GM21447 (cell line): ENCODE measurements around the gene SKAP1.
"Not testable (repeated sequence)": the region's sequence is repeated elsewhere in the genome, so short reads cannot be mapped to it uniquely, and the experiment has no call there.

ENCODE experiments used
- ATAC-seq: cut with Tn5 transposase; IDR thresholded peaks from one replicate; pipeline ENCODE4 v1.9.1; 2021; ENCODE audit not compliant: unreplicated experiment

Gene SKAP1

DNA sequence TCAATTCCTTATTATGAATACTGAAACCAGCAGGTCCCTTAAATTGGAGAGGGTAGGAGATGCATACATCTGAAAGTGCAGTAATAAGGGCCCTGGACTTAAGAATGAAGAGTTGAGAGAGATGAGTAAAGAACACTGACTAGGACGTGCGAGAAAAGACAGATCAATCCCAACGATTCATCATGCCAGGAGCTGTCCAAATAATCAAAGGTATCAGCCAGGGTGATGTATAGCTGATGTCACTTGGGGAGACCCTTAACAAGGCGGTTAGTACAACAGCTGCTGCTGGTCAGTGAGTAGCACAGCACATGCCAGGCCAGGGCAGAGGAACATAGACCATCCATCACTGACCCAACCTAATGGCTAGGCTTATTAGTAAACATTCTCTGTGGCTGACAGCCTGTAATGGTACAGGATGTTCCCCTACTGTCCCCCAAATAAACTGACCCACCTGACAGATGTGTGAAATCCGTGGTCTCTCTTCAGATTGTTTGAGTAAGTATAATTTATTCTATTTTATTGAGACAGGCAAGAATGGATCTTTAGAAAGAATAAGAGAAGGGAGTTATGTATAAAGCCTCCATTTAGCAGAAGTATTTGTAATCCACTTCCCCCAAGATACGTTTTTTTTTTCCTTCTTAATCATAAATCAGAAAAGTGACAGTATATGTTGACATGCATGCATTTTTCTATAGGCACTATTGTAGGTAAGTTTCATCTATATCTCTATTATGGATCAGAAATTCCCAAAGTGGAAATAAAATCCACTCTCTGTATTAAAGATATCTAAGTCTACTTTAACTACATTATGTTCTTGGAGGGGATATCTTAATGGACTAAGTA lies 204.1 kb downstream of the SKAP1 start:
- no peak for ATAC-seq

DNA sequence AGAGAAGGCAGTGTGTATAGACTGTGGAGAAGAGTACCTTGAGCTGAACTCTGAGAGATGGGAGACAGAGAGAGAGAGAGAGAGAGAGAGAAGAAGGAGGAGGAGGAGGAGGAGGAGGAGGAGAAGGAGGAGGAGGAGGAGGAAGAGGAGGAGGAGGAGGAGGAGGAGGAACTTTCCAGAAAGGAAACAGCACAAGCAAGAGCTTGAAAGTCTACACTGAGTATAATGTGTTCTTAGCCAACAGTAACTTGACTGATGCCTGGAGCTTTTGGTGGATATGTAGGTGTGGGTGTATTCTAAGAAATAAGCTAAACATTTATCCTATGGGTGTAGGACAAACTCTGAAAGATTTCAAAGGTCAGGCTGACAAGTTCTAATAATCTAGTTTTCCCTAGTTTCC lies 206.1 kb downstream of the SKAP1 start:
- ATAC-seq, result no peak

DNA sequence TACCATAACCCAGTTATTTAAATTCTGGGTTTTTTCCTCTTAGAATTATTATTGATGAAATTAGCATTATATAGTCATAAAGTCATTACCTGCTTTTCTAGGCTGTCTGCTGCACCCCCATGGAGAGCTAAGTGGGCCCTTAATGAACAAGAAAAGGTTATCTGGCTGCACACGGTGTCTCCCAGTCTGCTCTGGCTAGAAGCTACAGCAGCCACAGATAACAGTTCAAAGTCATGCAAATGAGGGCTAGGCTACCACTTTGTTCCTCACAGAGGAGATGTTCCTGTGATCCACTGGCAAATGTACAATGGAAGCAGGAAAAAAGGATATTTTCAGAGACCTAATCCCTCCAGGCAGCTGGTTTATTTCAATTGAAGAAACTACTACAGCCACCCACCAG lies 210.4 kb downstream of the SKAP1 start:
- ATAC-seq, result no peak

DNA sequence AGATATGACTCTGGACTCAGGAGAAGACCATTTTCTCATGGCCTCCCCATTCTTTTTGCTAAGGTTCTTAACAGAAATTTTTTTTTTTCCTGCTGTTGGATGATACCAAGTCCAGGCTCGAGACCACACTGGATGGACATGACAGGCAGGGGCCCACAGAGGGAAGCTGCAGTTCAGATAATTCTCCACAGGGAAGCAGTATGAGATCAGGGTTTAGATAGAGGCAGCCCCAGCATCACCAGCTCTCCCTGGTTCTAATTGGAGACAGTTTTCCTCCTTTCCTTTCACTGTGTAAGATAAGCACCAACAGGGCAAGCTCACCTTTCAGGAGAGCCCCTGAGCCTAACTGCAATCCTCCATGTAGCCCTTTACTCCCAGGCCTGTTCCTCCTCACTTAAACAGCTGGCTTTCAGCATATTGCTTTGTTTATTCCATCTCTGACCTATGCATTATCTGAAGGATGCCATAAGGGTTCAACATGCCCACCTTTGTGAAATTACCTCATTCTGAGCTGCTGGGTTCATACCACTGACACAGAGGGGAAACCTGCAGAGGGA lies 214.4 kb downstream of the SKAP1 start:
- no peak for ATAC-seq

DNA sequence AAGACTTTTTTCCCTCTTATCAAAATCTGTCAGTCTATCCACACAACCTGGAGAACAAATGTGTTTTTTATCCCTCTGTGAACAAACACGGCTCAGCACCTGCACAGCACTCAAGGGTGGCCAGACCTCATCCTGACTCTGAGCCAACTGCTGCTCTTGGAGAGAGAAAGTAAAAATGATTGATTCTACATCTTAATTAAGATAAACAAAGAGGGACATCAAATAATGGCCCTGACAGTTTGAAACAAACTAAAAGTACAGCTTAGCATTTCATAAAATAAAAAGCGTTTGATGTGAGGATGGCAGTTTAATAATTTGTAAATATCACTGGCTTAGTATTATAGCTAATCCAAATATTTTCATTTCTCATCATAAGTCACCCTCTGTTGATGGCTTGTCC lies 216.2 kb downstream of the SKAP1 start:
- ATAC-seq, result no peak

DNA sequence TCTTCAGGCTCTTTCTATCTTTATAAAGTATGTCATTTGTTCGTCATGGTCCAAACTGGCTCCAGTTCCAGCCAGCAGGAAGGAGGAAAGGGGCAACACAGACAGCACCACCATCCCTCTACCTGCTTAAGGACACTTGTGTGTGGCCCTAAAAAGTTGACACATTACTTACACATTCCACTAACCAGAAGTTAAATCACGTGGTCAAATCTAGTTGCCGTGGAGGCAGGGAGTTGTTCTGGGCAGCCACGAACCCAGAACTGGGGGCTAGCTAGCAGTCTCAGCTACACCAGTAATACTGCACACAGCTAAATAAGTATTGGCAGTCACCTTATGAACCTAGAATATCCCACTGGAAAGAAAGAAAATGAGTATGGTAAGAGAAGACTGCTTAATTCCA lies 218.2 kb downstream of the SKAP1 start:
- ATAC-seq, result no peak

DNA sequence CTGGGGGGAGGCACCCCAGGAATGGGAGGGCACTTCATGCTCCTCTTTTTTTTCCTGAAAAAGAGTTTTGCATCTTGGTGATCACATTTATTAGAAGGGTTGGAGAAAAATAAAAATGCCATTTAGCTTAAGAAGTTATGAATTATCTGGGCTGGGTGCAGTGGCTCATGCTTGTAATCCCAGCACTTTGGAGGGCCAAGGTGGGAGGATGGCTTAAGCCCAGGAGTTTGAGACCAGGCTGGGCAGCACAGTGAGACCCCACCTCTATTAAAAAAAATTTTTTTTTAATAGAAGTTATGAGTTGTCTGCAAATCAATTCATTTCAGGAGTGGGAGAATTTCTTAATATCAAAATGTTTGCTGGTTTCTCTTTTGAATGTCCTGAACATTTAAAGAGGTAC lies 219.0 kb downstream of the SKAP1 start:
- ATAC-seq, result no peak

DNA sequence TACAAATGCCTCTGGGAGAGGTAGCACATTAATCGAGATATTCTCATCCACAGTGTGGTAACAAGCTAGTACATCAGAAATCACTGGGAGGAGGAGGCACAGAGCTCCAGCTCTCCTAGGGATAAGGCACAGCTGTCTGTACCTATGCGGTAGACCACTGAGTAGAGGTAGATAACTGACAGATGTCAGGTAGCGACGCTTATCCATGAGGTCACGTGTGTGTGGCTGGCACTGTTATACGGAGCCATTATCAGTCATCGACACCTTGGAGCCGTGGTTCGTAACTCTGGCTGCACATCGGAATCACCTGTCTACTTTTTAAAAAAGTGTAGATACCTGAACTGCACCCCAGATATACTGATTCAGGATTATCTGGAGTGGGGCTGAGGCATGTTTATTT lies 220.0 kb downstream of the SKAP1 start:
- ATAC-seq, result no peak

DNA sequence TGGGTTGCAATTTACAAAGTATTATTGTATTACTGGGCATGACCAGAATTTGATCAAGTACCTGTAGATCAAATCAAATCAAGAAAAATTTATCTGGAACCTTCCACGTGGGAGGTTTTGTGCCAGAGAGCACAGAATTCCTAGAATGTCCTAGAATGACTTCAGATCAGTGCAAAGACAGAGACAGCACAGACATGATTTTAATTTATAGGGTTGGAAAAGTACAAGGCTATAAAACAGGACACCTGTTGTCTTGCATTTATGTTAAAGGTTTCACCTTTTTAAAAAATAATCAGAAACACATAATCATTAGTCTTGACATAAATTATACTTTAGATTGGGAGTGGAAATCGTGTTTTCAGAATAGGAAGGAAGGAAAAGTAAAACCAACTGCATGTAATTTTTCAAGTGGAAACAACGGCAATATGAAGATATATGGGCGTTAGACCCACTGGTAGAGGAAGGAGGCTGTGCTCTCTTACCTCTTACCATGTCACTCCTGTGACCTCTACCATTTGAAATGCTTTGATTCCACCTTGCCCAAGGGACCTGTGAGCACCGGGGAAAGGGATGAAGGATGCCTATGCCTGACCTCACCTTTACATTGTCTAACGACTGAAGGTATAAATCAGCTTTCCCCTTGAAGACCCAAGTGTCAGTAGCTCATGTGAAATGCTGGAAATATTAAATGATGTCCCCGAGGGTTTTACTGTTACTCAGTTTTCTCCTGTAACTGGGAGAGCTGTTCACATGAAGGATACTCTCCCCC lies 222.1 kb downstream of the SKAP1 start:
- no peak for ATAC-seq

DNA sequence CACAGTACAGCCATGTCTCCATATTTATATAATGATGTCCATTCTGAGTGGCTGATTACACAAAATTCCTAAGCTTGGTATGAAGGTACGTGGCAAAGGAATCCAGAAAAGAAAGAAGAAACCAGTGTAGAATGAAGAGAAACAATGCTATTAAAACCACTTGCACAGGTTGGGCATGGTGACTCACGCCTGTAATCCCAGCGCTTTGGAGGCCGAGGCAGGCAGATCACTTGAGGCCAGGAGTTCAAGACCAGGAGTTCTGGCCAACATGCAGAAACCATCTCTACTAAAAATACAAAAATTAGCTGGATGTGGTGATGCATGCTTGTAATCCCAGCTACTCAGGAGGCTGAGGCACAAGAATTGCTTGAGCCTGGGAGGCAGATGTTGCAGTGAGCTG lies 223.0 kb downstream of the SKAP1 start:
- ATAC-seq, result not testable (repeated sequence)

DNA sequence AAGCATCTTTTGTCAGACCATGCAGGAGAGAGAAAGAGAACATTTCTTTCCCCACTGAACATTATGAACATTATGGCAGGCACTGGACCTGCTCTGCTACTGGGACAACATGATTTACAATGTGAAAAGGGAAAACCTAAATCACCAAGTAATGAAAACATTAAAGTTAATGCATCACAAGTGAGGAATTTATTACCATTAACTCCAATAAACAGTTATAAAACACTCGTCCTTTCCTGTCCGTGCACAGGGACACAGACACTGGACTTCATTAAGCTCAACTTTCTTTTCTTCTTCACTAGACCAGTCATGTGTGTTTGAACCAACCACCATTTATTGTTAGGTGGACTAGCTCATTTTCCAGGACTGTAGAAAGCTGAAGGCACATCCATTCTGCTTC lies 227.1 kb downstream of the SKAP1 start:
- ATAC-seq, result no peak

DNA sequence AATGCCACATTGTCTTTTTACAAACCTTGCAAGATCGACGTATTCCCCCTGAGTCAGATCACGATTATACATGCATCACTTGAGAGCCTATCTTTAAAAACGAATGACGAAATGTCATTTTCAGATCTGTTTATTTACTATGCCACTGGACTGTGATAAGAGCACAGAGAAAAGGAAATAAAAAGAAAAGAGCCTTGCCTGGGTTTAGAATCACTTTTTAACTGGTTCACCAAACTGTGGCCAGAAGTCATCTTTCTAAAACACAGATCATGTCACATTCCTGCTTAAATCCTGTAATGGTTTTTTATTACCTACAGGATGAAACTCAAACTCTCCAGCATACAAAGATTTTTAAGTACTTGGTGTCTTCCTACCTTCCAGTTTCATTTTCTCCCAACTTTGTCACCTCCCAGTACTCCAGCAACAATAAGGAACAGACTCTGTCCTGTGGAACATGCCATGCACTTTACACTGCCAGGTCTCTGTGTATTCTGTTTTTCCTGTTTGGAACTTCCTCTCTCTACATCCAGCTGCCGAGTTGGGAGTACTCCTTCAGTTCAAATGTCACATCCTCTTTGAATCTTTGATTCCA lies 231.0 kb downstream of the SKAP1 start:
- ATAC-seq, result no peak

DNA sequence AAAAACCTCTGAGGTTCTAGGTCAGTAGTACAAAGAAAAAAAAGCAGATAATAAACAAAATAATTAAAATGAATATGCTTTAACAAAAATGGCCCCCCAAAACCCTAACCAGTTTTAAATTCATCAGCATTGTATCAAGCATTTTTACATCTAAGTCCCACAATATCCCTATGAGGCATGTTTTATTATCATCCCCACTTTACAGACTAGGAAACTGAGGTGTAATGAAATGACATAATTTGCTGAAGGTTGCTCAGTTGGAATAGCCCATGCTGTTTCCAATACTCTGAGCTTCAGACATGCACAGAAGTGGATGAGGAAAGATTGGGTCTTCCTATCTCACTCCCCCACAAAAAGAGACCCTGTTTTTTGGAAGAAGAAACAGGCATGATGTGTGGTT lies 234.1 kb downstream of the SKAP1 start:
- no peak for ATAC-seq

DNA sequence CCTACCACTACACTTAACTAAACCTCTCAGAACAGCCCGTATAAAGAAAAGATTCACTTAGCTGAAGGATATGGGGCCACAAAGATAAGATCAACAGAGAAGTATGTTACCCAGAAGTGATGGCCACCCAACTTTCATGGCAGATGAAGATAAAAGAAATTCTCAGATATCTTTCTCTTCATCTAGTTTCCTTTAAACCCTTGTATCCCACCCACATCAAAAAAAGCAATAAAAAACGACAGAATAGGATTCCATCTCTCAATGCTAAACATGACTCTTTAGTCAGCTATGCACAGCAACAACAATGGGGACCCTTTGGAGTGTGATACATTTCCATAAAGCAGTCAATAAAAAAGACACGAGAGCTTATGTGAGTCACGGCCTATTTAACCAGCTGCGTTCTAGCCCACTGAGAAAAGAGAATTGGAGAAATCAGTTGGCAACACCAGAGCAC lies 235.9 kb downstream of the SKAP1 start:
- ATAC-seq, result no peak

DNA sequence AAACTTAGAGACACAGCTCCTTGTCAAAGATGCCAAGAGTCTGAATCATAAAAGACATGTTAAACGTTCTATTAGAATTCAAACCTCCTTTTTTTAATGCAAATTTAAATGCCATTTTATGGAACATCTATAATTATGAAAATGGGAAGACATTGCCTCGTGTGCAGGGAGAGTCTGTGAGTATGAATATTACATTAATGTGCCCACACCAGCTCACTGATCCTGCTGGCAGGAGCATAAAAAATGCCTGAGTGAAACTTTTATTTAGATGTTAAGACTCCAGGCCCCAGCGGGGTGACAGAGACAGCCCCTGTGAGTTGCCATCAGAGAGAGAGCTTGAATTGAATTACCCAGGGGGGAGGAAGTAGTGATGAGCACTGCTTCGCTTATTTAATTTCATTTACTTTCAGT lies 237.7 kb downstream of the SKAP1 start:
- ATAC-seq, result no peak

DNA sequence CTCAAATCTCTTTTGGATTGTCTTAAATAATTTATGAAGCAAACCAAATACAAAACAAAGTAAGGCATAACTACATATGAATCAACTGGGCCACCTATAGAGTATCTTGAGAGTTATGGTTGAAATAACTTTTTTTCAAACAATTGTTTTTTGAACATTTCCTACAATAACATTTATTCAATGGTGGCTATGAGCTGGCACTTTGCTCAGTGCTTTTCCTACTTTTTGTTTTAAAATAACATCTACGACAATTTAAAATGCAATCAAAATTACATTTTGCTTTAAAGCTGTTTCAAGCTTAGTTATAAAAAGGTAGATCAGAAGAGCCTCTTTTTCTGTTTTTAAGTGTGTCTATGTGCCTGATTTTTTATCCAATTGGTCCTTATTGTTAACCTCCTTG lies 238.7 kb downstream of the SKAP1 start:
- no peak for ATAC-seq

DNA sequence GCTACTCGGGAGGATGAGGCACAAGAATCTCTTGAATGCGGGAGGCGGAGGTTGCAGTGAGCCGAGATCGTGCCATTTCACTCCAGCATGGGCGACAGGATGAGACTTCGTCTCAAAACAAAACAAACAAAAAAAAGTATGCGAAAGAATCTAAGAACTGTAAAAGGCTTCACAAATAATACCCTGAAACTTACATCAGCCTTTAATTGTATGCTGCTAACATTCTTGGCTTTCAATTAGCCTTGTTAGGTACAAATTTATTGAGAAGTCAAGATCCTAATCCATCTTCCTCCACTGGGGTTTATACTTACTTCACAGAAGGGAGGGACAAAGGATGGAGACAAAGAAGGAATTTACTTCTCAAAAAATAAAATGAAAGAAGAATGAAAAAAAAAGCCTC lies 239.1 kb downstream of the SKAP1 start:
- ATAC-seq, result no peak

DNA sequence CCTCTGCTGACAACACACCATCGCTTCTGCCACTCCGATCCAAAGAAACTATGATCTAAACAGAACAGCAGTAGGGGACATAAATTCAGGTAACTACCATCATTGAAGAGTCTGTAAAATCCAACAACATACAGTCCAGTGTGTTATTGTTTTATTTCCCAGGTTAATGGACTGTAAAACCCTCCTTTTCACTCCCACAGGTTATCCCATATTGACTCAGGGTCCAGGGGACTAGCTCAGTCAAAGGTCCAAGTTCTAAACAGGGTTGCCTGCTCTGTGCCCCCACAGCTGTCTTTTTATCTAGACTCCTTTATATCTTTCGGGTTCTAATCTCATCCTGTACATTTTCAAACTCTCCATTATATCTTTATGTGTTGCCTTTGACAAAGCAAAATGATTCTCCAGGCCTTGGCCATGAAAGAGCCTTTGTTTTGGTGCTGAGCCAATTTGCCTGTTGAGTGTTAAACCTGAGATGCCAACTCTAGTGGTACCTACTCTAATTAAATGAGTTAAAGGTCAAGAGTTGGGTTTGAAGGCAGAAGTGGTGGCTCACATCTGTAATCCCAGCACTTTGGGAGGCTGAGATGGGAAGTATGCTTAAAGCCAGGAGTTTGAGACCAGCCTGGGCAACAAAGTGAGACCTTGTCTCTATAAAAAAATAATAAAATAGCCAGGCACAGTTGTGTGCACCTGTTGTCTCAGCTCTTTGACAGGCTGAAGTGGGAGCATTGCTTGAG lies 242.0 kb downstream of the SKAP1 start:
- ATAC-seq, result no peak

DNA sequence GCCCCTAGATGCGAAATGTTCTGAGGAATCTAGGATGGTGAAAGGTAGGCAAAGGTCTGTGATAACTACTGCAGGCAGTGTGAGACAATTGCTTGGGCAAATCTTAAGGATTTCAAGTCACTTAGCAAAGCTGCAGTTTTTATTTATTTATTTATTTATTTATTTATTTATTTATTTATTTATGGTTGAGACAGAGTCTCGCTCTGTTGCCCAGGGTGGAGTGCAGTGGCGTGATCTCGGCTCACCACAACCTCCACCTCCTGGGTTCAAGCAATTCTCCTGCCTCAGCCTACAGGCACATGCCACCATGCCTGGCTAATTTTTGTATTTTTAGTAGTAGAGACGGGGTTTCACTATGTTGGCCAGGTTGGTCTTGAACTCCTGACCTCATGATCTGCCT lies 243.7 kb downstream of the SKAP1 start:
- not testable (repeated sequence) for ATAC-seq

DNA sequence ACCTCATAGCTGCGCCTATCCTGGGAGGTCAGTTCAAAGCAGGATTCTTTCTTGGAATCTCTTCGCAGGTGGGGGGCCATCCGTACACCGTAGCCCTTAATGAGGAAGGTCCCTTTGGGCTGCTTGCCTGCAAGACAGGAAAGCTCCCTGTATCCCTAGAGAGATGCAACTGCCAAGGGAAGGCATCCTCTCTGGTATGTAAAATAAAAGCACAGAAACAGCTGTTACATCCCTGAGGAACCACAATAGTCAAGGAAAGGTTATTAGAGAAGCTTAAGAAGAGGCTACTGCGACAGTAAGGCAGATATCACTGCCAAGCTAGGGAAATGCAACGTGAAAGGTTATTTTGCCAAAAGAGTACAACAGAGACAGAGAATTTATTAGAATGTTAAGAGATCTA lies 245.3 kb downstream of the SKAP1 start:
- no peak for ATAC-seq

DNA sequence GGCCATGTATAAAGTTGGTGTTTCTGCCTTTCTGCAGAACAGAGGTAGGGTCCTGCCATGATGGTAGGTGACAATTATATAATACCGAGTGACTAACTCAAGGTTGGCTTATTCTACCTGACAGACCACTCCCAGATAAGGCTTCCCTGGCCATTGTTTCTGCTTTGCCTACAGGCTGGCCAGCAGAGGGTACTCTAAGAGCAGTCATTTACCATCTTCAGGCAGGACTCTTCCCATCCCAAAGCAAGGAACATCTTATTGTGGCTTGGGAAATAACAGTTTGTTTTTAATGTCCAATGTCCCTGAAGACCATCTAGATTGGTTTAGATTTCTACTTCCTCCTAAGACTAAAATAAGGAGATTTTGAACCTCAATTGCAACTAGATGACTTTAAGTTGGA lies 248.4 kb downstream of the SKAP1 start:
- ATAC-seq, result no peak
